GF-D8 (cell line): ENCODE measurements around the gene FIGNL2.

Experiments
- DNase-seq: peaks from one replicate; lab custom pipeline; 2025; lab: John Stamatoyannopoulos, UW

FIGNL2 gene

GRCh38 chr12:51874000-51874399, 25.5 kb upstream of the FIGNL2 start:
- no peak for DNase-seq

DNA sequence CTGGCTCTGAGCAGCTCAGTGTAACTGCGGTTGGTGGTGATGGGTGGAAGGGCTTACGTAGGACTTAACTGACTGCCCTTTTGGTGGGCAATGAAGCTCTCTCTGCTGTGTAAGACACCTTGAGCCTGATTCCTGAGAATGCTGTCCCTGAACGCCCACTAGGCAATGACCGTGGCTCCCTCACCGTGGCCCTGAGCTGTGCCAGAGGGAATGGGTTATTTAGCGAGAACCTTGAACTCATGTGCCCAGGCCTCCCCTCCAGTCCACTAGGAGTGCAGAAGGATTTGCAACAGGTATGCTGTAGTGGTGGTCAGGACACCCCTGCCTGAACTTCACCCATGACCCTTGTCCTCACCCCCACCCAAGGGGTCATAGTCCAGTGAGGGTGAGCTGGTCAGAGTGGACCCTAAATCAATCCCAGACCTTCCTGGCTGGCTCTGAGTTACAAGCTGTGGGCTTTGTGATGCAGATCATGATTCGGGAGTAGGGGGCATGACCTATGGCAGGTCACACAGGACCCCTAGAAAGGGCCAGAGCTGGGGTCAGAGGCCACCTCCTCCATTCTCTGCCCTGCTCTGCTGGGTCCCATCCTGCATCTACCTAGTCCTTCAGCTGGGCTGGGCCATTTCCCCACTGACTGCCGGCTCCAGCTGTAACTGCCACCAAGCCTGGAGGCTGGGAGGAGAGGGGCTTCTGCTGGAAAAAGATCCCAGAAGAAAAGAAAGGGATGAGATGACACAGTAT, 24.9 kb upstream of the FIGNL2 start:
- DNase-seq, result no peak

GRCh38 chr12:51872689-51872981, 24.1 kb upstream of the FIGNL2 start:
- no peak for DNase-seq

DNA sequence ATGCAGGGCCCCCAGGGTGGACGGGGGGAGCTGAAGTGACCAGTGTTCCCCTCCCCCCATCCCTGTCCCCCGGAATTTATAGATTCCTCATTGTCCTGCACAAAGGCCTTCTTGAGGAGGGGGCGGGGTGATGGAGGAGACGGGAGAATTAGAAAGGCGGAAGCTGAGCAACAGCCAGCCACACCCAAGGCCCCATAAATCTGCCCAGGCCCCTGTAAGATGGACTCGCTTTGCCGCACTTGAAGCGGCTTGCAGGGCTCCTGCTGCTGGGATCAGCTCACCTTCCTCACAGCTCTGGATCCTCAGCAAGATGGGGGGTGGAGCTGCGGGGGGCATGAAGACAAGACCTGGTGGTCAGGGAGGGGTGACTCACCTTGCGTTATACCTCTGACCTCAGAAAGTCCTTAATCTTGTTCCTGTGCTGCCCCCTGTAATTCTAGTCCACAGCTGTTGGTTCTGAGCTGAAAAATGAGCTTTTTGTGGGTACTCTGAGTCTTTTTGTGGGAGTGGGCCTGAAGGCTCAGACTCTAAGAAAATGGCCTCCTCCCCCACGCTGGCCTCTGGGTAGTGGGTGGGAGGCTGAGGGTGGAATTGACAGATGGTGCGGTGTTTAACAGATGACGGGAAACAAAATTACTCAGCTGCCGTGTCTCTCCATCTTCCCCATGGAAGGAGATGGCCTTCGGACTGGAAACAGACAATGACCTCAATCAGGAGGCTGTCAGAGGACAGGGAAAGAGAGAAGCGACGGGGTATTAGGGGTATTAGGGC, 23.6 kb upstream of the FIGNL2 start:
- DNase-seq, result no peak

DNA sequence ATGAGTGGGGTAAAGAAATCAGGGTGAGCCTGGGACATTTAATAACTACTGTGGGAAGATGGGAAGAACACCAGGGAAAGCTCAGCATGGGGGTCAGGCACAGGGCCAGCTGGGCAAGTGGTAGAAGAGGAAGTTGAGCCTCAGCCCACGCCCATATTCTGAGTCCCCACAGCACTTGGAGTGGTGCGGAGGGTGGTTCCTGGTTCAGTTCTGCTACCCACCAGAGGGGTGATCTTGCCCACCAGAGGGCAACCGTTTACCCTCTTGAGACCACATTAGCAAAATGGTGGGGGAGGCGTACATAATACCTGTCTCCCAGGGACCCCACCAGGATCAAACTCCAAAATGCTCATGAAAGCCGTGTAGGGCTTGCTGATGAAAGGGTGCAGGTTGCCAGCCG, 22.6 kb upstream of the FIGNL2 start:
- DNase-seq, result no peak

GRCh38 chr12:51870504-51870903, 22.0 kb upstream of the FIGNL2 start:
- DNase-seq, result no peak

DNA sequence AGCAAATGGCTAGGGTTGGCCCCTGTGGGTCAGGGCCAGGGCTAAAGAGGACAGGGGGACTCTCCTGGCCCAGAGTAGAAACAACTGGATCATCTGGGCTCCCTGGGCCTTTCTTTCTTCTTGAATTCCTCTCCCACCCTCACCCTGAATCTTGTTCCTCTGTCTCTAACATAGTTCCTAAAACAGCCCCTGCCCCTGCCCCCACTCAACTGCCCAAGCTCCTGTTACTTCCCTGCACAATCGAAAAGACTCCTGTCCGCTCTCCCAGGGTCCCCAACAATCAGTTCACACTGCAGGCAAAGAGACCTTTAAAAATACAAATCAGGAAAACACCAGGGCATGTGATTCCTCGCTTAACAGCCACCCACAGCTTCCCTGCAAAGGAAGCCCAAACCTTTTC, 21.4 kb upstream of the FIGNL2 start:
- no peak for DNase-seq

DNA sequence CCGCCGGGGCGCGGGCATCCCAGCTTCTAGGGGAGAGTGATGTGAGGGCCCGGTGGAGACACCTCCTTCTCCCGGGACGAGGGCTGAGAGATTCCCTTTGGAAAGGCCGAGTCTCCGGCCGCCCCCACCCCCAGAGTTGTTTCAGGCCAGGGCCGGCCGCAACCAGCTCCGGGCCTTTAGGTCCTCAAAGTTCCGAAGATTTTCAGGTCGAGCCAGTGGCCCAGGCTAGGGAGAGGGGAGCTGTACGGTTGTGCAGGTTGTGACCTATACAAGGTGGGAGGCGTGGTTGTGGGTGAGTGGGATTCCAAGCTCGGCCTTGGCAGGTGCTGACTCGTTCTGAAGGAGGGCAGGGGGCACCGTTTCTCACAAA, 21.0 kb upstream of the FIGNL2 start:
- DNase-seq, result no peak

DNA sequence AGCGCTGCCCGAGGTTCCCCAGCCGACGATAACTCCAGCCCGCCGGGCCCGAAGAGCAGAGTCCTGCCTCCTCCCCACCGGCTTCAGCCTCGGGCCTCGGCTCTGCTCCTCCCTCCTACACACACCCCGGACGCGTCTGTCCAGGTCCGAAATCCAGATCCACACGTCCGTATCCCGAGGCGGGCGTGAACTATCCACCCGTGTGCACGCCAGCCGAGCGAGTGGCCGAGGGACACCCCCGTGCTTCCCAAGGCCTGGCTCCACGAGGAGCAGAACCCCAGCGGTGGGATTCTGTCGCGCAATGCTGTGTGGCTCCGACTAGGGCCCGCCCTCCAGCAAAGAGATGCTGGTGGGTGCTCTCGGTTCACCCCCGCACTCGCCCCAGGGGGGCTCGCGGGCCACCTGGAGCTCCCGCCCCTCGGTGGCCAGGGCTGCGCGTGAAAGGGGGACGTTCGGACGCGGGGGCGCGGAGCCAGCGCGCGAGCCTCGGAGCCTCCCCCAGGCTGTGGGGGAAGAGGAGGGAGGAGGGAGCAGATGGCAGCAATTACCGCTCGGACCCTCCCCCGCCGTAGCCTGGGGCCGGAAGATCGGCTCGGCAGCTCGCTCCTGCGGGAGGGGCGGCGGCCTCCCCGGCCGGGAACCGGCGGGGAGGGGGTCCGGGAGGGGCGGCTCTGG, 20.4 kb upstream of the FIGNL2 start:
- no peak for DNase-seq

DNA sequence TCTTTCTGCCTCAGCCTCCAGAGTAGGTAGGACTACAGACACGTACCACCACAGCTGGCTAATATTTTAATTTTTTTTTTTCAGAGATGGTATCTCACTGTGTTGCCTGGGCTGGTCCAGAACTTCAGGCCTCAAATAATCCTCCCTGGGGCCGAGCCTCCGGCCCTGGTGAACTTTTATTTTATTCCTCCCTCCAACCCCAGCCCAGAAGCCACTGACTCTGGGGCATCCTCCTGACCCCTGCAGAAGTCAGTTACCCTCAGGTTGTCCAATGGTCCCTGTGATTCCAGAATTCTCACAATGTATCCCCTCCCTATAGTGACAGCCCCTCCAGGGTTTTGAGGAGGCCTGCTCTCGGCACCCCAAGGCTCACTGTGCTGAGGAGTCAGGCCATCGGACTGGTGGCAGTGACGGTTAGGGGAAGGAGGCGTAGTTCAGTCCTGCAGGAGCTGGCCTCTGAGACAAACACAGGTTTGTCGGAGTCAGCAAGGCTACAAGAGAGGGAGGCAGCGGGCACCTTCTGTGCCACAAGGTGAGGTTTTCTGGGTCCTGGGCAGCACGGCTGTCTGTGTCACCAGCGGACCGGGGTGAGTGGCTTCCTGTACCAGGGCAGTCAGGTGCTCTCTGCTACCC, 19.4 kb upstream of the FIGNL2 start:
- no peak for DNase-seq

DNA sequence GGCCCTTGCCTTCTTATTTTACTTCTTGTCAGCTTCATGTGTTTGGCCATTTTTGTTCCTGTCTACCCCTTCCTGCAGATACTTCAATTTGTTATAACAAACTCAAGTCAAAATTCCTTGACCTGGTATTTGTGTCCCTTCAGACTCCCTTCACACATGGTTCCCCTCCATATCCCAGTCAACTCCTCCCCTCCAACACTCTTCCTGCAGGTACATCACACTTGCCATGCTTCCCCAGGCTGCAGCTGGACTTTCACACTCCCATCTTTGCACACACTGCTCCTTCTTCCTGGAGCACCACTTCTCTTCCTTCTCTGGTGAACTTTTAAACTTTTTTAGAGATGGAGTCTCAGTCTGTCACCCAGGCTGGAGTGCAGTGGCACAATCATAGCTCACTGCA, 18.9 kb upstream of the FIGNL2 start:
- no peak for DNase-seq

GRCh38 chr12:51866762-51867161, 18.2 kb upstream of the FIGNL2 start:
- DNase-seq, result no peak

GRCh38 chr12:51866324-51866723, 17.8 kb upstream of the FIGNL2 start:
- no peak for DNase-seq

DNA sequence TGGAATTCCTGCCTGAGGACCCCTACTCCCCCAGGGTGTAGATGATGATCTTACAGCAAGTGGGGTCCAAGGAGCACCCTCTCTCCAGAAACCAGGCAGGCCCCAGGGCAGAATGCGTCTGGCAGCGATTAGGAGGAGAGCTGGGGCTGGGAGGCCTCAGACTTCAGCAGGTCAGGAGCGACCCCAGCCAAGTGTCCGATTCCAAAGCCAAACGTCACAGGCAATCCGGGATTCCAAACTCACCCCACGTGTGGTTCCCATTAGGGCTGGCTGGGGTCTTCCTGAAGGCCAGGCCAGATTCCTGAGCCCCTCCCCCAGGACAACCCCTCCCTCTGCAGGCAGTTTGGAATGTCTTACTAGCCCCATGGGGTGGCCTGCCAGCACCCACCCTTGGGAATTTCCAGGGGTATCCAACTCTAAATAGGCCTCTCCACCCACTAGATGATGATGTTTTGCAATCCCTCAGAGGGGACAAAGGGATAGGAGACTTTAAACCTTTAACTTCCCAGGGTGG, 17.3 kb upstream of the FIGNL2 start:
- DNase-seq, result no peak

DNA sequence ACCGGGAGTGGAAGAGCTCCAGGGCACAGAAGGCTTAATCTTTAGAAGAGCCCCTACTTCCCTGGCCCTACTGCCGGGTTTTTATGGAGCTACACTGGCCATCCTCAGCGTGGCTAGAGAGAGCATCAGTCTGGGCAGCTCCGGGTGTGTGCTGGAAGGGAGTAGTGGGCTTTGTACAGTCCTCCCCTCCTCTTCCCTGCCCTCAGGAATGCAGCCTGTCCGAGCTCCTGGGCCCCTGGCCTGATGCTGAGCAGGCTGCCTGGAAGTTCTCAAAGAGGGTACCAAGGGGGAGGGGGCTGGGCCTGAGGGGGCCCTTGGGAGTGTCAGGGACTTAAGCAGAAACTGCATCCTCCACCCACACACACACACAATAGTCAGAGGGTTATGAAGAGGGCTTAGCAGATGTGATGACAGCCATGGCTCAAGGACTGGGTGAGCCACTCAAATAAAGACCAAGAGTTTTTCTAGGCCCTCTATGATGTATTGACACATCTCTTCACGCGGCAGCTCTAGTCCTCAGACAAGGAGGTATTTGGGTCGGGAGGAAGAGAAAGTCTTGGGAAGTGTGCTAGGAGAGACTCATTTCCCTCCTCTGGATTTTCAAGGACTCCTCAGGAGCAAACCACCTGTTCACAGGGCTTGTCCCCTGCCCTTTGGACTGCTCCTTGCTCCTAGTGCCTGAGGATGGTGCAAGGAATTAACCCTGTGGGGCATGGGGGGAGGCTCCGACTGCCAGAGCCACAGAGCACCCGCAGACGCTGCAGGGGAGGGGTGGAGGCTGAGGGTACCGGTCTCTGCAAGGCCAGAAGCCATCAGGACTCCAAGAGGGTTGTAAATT, 16.5 kb upstream of the FIGNL2 start:
- DNase-seq, result no peak

DNA sequence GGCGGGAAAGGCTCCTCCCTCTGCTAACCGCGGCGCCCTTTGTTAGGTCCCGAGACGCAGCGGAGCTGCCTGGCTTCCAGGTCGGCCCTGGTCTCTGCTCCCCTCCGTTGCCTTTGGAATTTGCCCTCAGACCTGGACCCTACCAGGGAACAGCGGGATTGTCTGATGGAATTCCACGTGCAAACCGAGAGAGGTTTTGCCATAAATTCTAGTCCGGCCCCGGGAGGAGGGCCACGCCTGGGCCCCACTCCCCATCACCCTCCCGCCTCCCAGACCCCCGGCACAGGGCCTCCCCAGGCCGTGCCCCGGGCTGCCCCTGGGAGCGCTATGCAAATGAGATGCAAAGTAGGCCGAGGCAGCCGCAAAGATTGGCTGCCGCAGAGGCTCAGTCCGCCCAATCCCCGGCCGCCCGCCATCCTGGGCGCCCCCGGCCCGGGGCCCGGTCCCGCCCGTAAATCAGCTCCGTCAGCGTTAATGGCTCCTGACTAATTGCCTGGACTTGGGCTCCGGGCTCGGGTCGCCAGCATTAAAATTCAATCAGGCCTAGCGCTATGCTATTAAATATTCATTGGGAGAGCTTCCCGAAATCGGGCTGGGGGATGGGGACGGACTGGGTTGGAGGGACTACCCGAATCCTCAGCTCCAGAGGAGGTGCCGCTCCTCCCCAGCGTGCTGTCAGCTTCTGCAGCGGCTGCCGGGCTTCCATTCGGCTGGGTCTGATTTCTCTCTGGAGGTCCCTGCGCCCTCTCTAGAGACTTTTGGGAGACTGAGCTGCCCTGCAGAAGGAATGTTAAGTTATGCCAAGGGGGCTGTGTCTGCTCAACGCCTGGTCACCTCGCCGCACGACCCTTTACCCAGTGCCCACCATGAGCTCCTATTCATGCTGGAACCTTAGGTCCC, 15.7 kb upstream of the FIGNL2 start:
- DNase-seq, result no peak

DNA sequence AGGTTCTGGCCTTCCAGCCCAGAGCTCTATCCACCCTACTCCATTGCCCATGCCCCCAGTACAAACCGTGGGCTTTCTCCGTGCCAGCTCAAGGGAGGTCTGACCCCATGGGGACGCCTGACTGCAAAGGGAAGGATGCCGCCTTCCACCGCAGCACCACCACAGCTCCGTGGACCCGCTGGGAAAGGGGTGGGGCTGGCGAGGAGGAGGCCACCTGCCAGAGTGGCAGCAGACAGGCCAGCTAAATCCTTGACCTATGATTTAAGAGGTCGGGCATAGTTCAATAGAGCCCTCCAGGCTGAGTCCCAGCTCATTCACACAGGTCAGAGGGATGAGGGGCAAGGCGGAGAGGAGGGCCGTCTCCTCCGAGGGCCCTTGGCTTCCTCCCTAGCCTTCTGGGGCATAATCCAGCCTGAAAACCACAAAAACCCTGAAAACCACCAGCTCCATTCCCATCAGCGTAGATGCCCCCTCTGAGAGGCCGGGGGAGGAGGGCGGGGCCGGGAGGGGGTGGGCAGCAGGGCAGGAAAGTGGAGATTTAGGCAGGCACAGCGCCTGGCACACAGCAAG, 14.9 kb upstream of the FIGNL2 start:
- DNase-seq, result no peak

DNA sequence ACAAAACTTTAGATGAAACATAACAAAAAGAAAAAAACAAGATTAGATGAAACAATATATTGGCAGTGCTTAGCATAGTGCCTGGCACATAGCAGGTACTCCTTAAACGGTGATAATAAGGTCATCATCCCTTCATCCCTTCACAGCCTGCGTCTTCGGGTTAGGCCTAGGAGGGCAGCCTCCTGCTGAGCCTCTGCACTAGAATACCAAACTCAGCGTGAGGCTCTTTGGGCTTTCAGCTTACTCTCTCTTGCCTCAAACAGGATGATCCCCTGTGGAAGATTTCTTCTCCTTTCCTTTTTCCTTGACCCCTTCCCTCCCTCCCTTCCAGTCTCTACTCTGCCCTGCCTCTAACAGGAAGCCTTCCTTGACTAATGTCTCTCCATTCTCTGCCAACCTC, 14.4 kb upstream of the FIGNL2 start:
- no peak for DNase-seq

DNA sequence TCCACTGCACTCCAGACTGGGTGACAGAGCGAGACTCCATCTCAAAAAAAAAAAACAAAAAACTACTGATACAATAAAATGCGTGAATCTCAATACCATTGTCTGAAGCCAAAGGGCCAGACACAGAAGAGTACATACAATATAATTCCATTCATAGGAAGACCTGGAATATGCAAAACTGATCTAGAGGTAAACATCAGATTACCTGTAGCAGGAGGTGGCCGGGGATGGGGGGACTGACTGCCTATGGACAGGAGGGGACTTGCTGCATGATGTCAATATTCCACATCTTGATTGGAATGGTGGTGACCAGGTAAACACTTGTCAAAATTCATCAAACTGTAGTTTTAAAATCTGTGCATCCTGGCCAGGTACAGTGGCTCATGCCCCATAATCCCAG, 12.5 kb upstream of the FIGNL2 start:
- DNase-seq, result no peak
